ENCODE data around the gene FOXD4L6.
"Not testable (repeated sequence)": the region's sequence is repeated elsewhere in the genome, so short reads cannot be mapped to it uniquely, and the experiment has no call there.

FOXD4L6 gene

DNA sequence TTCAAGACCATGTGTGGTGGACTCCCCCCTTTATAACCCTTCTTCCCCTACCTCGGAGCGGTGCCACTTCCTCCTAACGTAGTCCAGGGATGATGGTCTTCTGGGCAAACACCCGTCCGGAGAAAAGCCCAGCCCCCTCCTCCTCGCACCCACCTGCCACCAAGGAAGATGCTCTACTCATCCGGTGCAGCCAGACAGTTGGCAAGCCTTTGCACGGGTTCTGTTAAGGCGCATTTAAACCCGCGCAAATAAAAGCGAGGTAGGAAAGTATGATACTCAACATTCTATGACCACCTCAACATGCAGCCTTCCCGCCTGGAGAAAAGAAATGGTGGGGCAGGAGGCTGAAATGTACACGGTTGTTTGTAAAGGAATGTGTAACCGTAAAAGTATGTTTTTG, at the start of gene FOXD4L6:
Gene FOXD4L6, minus strand, starts transcription at position 101 of the 400 bp plus-strand sequence. CDS start 298 bp downstream, outside the sequence.
- DNase-seq (ENCODE audit: low spot score) = not testable (repeated sequence)

DNA sequence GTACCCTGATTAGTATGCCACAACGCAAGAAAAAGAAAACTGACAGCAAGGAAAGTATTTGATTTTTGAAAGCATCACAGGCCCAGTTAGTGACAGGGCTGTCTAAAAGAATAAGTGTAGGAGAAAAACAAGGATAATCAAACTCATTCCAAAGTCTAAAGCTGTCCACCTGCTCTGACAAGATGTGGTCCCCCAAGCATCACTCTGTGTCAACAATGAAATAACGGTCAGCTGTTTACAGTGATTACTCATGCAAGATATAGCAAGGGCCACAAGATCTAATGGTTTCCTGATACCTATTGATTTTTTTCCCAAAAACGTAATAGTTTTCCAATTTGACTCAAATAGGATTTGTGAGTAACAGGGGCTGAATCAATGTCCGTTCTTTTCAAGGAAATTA, 46.5 kb upstream of the FOXD4L6 start:
- DNase-seq (ENCODE audit: low spot score) = not testable (repeated sequence)

DNA sequence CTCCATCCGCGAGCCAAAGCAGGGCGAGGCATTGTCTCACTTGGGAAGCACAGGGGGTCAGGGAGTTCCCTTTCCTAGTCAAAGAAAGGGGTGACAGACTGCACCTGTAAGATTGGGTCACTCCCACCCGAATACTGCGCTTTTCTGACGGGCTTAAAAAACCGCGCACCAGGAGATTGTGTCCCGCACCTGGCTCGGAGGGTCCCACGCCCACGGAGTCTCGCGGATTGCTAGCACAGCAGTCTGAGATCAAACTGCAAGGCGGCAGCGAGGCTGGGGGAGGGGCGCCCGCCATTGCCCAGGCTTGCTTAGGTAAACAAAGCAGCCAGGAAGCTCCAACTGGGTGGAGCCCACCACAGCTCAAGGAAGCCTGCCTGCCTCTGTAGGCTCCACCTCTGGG, 21.6 kb upstream of the FOXD4L6 start:
- not testable (repeated sequence) for DNase-seq (ENCODE audit: low spot score)

DNA sequence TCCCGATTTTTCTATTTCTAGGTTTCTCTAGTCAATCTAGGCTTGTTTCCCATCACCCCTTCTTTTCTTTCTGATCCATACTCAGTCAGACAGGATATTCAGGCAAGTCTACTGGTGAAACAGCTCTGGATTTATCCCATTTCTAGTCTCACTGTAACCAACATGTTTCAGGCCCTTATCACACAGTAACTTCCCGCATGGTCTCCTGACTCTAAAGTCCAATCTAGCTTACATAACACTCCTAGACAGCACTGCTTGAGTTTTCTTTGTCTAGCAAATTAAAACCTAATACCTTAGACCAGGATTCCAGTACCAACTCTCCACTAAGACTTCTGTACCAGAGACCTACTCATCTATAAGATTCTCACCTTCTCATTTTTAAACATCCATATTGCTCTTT, 13.4 kb upstream of the FOXD4L6 start:
- DNase-seq (ENCODE audit: low spot score) = not testable (repeated sequence)

DNA sequence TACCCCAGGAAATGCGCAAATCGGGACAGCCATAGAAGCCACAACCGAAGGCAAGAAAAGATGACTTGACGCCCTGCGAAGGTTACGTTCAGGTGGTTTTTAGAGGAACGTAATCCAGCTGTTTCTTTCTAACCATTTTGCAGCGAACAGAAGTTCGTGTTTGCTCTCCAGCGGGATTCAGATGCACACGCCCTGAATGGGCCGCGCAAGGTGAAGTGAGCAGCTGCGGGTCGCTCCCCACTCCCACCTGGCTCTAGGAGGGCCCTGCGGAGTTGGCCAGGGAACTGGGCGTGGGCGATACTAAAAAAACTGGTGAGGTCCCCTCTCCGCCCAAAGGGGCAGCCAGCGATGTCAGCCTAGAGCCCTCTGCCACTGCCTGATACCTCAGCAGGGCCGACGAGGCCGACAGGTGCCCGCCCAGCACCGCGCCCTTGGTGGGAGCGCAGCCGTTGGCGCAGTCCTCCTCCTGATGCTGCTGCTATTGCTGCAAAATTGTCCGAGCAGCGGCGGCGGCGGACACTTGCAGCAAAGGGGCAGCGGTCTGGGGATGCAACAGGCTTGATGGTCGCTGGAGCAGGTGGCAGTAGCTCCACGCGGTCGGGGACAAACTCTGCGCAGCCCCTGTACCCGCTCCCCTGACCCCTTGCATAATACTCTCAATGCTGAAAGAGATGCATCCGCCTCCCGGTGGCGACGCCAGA, 1.6 kb downstream of the FOXD4L6 start:
- DNase-seq (ENCODE audit: low spot score) = not testable (repeated sequence)

DNA sequence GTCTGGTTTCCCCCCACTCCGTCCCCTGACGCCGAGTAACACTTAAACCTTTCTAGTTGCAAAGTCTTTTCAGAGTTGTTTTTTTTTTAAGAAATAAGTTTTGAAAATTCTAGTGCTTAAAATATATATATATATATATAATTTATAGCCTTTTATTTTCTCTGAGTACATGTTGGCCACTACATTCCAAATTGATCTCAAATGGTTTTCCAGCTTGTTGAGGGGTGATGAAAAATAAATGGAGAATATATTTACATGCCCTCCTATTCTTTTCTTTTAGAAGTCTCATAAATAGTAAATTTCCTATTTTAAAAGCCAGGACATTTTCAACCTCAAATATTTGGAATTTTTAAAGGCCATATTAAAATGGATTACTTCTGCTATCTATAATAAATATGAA, 2.5 kb downstream of the FOXD4L6 start:
- DNase-seq (ENCODE audit: low spot score) = not testable (repeated sequence)

DNA sequence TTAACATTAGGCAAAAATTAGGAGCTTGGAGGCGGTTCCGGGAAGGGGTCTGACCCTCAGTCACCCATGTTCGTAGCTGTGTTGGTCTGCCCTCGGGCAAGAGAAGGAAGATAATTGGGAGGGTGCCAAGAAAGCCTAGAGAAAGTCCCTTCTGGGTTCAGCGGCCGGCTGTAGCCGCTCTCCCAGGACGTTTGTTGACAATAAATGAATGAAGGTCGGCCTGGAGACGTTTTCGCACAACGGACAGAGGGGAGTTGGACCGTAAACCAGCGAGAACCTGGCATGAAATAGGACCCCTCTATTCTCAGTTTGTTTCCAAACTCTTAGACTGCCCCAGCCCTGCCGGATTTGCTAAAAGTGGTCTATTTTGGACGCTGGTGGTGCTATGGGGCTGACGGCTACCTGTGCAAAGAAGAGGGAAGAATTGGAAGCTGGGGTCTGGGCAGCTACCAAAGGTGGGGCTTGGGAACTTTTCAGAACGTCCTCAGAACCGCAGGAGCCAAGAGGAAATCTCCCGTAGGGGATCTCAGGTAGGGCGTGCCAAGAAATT, 3.3 kb downstream of the FOXD4L6 start:
- not testable (repeated sequence) for DNase-seq (ENCODE audit: low spot score)

DNA sequence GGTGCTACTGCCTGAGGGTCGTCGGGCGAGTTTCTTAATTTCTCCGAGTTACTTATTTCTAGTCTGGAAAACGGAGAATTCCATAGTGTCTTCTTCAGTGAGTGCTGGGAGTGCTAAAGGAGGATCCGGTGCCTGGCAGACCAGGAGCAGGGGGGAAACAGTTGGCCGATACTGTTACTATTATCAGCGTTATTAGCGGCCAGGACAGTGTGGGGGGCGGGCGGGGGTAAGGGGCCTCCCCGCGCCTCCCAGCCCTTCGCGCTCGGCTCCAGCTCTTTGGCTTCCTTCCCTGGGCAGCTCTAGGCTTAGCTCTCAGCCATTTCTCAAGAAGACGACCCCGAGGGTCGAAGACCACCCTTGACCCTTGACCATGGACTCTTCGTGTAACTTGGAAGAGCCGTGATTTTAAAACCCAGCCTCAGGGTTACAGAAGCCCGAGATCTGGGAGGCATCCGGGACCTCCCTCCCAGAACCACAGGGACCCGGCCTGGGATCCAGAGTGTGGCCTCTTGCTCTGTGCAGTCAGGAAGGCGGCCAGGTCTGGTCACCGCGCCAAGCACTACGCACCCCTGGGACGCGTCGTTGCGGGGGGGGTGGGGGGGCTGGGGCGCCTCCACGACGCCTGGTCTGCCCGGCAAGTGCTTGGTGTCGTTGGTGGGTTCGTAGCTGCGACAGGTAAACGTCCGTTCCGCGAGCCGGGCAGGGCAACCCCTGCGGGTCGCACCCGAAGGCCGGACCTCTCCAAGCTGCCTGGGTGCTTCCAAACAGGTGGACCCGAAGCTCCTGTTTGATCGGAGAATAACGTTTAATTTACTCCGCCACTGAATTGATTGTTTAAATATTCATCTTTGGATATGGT, 4.0 kb downstream of the FOXD4L6 start:
- DNase-seq (ENCODE audit: low spot score) = not testable (repeated sequence)

DNA sequence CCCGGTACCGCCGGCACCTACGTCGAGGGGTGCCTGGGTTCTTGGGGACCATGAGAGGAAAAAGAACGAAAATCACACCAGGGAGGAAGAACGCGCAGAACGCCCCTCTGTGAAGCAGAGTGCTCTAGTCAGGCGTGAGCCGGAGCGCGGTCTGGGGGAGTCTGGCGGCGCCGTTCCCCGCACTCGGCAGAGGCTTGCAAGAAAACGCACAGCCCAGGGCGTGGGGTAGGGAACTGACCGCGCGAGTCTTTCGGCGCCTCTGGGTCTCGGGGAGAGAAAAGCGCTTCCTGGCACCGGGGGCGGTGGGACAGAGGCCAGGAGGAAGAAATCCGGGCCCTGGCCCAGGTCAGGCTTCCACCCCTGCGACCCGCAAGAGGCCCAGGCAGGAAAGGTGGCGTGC, 4.7 kb downstream of the FOXD4L6 start:
- DNase-seq (ENCODE audit: low spot score) = not testable (repeated sequence)

DNA sequence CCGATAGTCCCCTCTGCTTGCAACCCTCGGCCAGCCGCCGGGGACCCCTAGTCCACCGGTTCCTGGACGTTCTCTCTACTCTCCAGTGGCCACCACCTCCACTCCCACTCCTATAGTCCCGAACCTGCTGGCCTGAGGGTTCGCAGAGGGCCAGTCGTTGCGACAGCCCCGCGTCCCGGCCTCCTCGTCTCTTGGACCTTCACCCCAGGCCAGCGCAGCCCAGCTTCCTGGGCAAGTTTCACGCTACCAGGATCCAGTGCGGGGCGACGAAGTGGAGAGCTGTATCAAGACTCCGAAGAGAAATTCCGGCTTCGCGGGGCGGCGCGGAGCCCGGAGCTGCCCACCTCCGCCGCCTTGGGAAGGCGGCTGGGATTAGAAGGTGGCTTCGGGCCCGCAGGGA, 5.1 kb downstream of the FOXD4L6 start:
- not testable (repeated sequence) for DNase-seq (ENCODE audit: low spot score)

DNA sequence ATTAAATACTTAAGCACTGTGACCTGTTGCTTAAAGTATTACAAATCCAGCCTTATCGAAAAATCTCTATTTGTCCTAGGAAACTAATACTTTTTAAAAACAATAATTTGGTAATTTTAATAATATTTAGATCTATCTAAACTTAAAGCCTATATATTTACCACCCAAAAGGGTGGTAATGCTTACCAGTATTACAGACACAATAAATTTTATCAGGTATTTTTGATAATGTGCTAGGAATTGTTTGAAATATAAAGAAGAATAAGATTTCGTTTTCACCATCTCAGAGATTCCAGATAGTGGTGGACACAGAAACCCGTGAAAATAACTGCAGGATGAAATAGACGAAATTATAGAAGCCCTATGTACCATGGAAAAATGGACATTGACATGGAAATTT, 7.8 kb downstream of the FOXD4L6 start:
- not testable (repeated sequence) for DNase-seq (ENCODE audit: low spot score)

DNA sequence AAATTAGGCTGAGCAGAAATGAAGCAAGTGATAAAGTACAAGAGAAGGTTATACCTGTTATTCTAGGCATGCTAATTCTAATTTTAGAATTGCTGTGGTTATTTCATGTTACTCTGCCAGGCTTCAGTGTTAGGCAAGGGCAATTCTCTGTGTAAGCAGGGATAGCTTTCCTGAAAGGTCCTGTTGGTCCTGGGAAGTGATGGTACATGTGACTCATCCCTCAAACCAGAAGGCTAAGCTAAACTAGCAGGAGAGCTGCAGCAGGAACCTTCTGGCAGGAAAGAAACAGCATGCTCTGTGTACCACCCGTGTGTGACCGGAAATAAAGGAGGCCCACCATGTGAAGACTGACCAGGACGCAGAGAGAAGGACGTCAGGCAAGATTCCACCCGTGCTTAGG, 8.8 kb downstream of the FOXD4L6 start:
- DNase-seq (ENCODE audit: low spot score) = not testable (repeated sequence)

DNA sequence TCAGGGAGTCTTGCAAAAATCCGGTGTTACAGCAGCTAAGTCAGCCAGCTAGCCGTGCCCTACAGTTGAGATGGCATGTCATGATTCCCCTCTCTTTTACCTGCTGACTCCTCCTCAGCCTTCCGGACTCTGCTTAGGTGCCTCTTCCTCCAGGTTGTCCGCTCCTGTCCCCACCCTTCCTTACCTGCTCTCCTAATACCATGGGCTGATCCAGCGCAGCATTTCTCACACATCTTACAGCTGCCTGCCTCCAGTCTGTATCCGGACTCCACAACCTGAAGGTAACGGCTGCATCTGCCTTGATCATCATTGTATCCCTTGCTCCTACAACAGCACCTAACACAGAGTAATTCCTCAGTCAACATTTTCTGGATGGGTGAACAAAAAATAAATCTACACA, 9.2 kb downstream of the FOXD4L6 start:
- not testable (repeated sequence) for DNase-seq (ENCODE audit: low spot score)

DNA sequence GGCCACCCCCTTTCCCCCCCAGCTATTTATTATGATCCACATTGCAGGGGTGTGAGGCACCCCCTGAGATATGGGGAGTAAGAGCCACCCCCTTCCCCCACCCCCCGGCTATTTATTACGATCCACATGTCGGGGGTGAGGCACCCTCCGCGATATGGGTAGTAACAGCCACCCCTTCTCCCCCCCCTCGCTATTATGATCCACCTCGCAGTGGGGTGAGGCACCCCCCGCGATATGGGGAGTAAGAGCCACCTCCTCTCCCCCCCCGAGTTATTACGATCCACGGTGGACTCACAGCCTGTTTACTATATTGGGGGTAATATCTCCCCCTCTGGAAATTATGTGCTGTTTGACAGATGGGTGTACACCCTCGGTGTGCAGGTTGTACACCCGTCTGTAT, 15.1 kb downstream of the FOXD4L6 start:
- not testable (repeated sequence) for DNase-seq (ENCODE audit: low spot score)

DNA sequence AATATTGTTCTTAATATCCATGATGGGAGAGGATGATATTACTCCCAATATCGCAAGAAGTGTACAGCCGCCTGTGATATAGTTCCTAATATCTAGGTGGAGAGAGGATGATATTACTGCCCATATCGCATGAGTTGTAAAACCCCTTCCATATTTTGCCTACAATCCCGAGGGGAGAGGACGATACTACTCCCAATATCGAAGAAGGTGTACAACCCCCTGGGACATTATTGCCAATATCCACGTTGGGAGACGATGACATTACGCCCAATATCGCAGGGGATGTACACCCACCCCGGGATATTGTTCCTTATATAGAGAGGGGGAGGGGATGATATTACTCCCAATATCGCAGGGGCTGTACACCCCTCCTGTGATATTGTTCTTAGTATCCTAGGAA, 17.1 kb downstream of the FOXD4L6 start:
- not testable (repeated sequence) for DNase-seq (ENCODE audit: low spot score)

DNA sequence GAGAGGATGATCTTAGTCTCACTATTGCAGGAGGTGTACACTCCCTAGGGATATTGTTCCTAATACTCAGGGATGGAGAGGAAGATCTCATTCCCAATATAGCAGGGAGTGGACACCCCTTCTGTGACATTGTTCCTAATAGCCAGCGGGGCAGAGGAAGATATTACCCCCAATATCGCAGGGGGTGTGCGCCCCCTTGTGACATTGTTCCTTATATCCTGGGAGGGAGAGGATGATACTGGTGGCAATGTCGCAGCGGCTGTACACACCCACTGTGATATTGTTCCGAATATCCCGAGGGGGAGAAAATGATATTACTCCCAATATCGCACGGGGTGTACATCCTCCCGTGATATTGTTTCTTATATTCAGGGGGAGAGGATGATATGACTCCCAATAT, 17.6 kb downstream of the FOXD4L6 start:
- not testable (repeated sequence) for DNase-seq (ENCODE audit: low spot score)

DNA sequence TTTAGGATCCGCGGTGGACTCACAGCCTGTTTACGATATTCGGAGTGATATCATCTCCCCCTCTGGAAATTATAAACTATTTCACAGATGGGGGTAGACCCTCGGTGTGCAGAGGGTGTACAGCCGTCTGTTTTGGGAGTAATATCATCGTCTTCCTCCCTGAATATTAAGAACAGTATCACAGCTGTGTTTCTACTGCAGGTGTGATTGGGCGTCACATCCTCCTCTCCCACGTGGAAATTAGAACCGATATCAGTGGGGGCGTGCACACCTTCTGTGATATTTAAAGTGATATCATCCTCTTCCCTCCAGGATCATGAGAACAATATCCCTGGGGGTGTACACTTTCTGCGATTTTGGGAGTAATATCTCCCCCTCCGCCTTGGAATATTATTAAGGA, 19.2 kb downstream of the FOXD4L6 start:
- not testable (repeated sequence) for DNase-seq (ENCODE audit: low spot score)

DNA sequence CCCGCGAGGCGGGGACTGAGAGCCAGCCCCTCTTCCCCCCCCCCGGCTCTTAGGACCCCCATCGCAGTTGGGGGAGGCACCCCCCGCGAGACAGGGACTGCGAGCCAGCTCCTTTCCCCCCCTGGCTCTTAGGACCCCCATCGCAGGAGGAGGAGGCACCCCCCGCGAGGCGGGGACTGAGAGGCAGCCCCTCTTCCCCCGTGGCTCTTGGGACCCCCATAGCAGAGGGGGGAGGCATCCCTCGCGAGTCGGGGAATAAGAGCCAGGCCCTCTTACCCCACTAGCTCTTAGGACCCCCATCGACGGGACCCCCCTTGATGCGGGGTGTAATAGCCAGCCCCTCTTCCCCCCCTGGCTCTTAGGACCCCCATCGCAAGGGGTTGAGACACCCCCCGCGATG, 19.7 kb downstream of the FOXD4L6 start:
- not testable (repeated sequence) for DNase-seq (ENCODE audit: low spot score)

DNA sequence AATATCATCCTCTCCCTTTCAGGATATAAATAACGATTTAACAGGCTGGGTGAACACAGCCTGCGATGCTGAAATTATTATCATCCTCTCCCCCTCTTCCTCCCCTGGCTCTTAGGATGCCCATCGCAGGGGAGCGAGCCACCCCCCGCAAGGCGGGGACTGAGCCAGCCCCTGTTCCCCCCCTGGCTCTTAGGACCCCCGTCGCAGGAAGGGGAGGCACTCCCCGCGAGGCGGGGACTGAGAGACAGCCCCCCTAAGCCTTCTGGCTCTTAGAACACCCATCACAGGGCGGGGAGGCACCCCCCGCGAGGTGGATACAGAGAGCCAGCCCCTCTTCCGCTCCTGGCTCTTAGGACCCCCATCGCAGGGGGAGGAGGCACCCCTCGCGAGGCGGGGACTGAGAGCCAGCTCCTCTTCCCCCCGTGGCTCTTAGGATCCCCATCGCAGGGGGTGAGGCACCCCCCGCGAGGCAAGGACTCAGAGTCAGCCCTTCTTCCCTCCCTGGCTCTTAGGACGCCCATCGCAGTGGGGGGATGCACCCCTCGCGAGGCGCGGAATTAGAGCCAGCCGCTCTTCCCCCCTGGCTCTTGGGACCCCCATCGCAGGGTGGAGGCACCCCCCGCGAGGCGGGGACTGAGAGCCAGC, 21.9 kb downstream of the FOXD4L6 start:
- DNase-seq (ENCODE audit: low spot score) = not testable (repeated sequence)

DNA sequence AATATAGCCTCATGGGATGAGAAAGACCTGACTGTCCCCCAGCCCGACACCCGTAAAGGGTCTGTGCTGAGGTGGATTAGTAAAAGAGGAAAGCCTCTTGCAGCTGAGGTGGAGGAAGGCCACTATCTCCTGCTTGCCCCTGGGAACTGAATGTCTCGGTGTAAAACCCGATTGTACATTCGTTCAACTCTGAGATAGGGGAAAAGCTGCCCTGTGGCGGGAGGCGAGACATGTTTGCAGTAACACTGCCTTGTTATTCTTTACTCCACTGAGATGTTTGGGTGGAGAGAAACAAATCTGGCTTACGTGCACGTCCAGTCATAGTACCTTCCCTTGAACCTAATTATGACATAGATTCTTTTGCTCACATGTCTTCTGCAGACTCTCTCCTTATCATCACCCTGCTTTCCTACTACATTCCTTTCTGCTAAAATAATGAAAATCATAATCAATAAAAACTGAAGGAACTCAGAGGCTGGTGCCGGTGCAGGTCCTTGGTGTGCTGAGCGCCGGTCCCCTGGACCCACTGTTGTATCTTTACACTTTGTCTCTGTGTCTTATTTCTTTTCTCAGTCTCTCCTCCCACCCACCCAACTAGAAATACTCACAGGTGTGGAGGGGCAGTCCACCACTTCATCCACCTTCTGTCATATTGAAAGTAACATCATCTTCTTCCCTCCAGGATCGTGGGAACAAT, 22.8 kb downstream of the FOXD4L6 start:
- not testable (repeated sequence) for DNase-seq (ENCODE audit: low spot score)

DNA sequence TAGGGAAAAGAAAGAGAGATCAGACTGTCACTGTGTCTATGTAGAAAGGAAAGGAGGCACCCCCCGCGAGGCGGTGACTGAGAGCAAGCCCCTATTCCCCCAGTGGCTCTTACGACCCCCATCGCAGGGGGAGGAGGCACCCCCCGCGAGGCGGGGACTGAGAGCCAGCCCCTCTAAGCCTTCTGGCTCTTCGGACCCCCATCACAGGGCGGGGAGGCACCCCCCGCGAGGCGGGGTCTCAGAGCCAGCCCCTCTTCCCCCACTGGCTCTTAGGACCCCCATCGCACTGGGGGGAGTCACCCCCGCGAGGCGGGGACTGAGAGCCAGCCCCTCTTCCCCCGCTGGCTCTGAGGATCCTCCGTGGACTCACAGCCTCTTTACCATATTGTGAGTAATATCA, 23.9 kb downstream of the FOXD4L6 start:
- not testable (repeated sequence) for DNase-seq (ENCODE audit: low spot score)

DNA sequence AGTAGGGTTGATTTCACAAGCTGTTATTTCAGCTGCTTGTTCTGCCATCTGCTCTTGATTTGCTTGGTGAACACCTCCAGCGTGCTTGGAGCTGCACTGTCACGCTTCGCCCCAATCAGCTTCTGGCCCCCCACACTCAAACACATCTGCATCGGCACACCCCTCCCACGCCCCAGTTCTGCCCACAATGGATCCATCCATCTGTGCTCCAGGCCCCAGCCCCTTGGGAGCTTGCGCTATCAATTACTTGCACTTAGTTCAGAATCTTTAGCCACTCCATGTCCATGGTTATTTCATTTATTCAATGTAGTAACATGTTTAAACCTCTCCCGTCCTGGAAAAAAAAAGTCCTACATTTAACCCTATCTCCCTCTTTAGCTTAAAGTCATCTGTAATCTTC, 28.0 kb downstream of the FOXD4L6 start:
- DNase-seq (ENCODE audit: low spot score) = not testable (repeated sequence)

Measured in CD4-positive, alpha-beta T cell treated with Interleukin-15 for 4 hours (primary cell).